K562 (cell line): ENCODE data around the gene AMMECR1L. TPM values are rescaled to one million over a fixed set of nuclear protein-coding genes. Genes with fewer than 3 reads are reported as not detected.

ENCODE experiments used
- ATAC-seq: fragments of 200-7000 bp; cut with Tn5 transposase; 3 replicates; pipeline ENCODE4 v1.9.1; 2020; ENCODE audit warnings: moderate library complexity
- BruUV-seq: library from RNA; stranded (reverse); fragments of 400-500 nt; replicated peaks from 2 replicates; lab custom pipeline; 2021; lab: Mats Ljungman, UMichigan
- CTCF ChIA-PET: fragments of 300-600 bp; formaldehyde crosslinking; extraction: SDS; loops from one replicate; lab custom pipeline; 2021; ENCODE audit warnings: low intra/inter-chr PET ratio; lab: Yijun Ruan, JAX
- POLR2A ChIA-PET: fragments of 300-600, 350-650 bp; sonication (Branson Sonifier 250); formaldehyde crosslinking; extraction: SDS; loops from one replicate; lab custom pipeline; 2021; ENCODE audit warnings: antibody characterized with exemption, inconsistent platforms; lab: Yijun Ruan, JAX
- DNase-seq, 4 experiments: peaks; one replicate each; pipeline versions ENCODE4 v3.0.0 to v3.0.0-alpha.2; 2011 to 2018; ENCODE audit warnings: low spot score in 3 of 4, mixed read lengths in 3 of 4; ENCODE audit errors: extremely low read depth in 1 of 4
- FAIRE-seq: peaks from 2 replicates; lab custom pipeline; 2011; peaks lifted over from hg19 to GRCh38; lab: Jason Lieb, UNC
- H2AFZ ChIP-seq: 2 replicates; pipeline ENCODE4 v1.6.0; 2011; ENCODE audit warnings: low read depth, low read length, control low read depth, inconsistent platforms
- H3K27ac ChIP-seq: fragments of 200-600 bp; 3 replicates; pipeline ENCODE4 v1.8.0; 2011; ENCODE audit warnings: low read depth, mild to moderate bottlenecking, control low read depth, inconsistent platforms, low read length, moderate library complexity, mixed read lengths; ENCODE audit errors: extremely low read depth
- H3K27me3 ChIP-seq, 2 experiments: fragments of 300-600 bp in 1 of 2; 2 replicates in 1 of 2; 3 replicates in 1 of 2; pipeline versions ENCODE4 v1.6.0 to v1.8.0; 2011; ENCODE audit warnings: inconsistent platforms in 2 of 2, low read length in 2 of 2, mild to moderate bottlenecking in 1 of 2, mixed read lengths in 1 of 2, moderate library complexity in 1 of 2; ENCODE audit not compliant: control insufficient read depth in 2 of 2, insufficient read depth in 2 of 2
- H3K36me3 ChIP-seq: fragments of 300-600 bp; 3 replicates; pipeline ENCODE4 v1.8.0; 2011; ENCODE audit warnings: mild to moderate bottlenecking, low read length, inconsistent platforms; ENCODE audit not compliant: control insufficient read depth, insufficient read depth
- H3K4me1 ChIP-seq, 2 experiments: fragments of 200-600 bp in 1 of 2; replicated peaks in 1 of 2; 2 replicates in 1 of 2; 3 replicates in 1 of 2; pipeline versions ENCODE4 v1.5.1 to v1.8.0; 2011; ENCODE audit warnings: inconsistent platforms in 2 of 2, low read length in 2 of 2, mild to moderate bottlenecking in 1 of 2, mixed read lengths in 1 of 2, moderate library complexity in 1 of 2; ENCODE audit not compliant: control insufficient read depth in 2 of 2, insufficient read depth in 2 of 2
- H3K4me2 ChIP-seq: 2 replicates; pipeline ENCODE4 v1.6.1; 2011; ENCODE audit warnings: low read length, control low read depth, inconsistent platforms, mixed read lengths; ENCODE audit not compliant: insufficient read depth
- H3K4me3 ChIP-seq: fragments of 200-600 bp; sonication (generic), shearing (Covaris generic); 2 replicates; pipeline ENCODE4 v1.5.1; 2016; ENCODE audit warnings: control low read depth, inconsistent platforms
- H3K79me2 ChIP-seq: fragments of 200-600 bp; 3 replicates; pipeline ENCODE4 v1.8.0; 2011; ENCODE audit warnings: low read length, inconsistent platforms; ENCODE audit not compliant: control insufficient read depth, insufficient read depth
- H3K9ac ChIP-seq, 2 experiments: 2 replicates each; pipeline versions ENCODE4 v1.6.0 to v1.6.1; 2011; ENCODE audit warnings: low read depth in 2 of 2, low read length in 2 of 2, control low read depth in 1 of 2, inconsistent platforms in 1 of 2, mild to moderate bottlenecking in 1 of 2, mixed read lengths in 1 of 2; ENCODE audit not compliant: insufficient read depth in 1 of 2
- H3K9me1 ChIP-seq: one replicate; pipeline ENCODE4 v1.6.0; 2011; ENCODE audit warnings: inconsistent platforms, mild to moderate bottlenecking, low read length, moderate library complexity; ENCODE audit not compliant: control insufficient read depth, insufficient read depth
- H3K9me3 ChIP-seq: replicated peaks from 2 replicates; pipeline ENCODE4 v1.5.1; 2011; ENCODE audit warnings: low read depth, low read length, inconsistent platforms; ENCODE audit not compliant: control insufficient read depth, insufficient read depth
- H4K20me1 ChIP-seq: replicated peaks from 2 replicates; pipeline ENCODE4 v1.6.1; 2011; ENCODE audit warnings: low read length, inconsistent platforms, mixed read lengths; ENCODE audit not compliant: control insufficient read depth, insufficient read depth
- HMGXB4 ChIP-seq: sonication (generic); formaldehyde crosslinking; IDR thresholded peaks from 2 replicates; pipeline ENCODE4 v1.8.1; 2023; ENCODE audit warnings: mild to moderate bottlenecking, missing genetic modification reagents
- MEIS2 ChIP-seq: fragments of 450-650 bp; IDR thresholded peaks from 2 replicates; pipeline ENCODE4 v1.6.1; 2014; ENCODE audit warnings: mild to moderate bottlenecking; ENCODE audit not compliant: partially characterized antibody
- NFYB ChIP-seq: IDR thresholded peaks from 2 replicates; pipeline ENCODE4 v1.6.1; 2011; ENCODE audit warnings: mild to moderate bottlenecking, moderate library complexity; ENCODE audit not compliant: insufficient read length; ENCODE audit errors: extremely low read depth
- PHF21A ChIP-seq: fragments of 450-650 bp; IDR thresholded peaks from 2 replicates; pipeline ENCODE4 v1.6.1; 2017; ENCODE audit warnings: low read depth, borderline replicate concordance
- SP1 ChIP-seq: sonication (generic); formaldehyde crosslinking; IDR thresholded peaks from 2 replicates; pipeline ENCODE4 v1.8.1; 2022; ENCODE audit warnings: mild to moderate bottlenecking, missing genetic modification reagents
- SREBF2 ChIP-seq: sonication (generic); formaldehyde crosslinking; IDR thresholded peaks from 2 replicates; pipeline ENCODE4 v1.4.0; 2020; ENCODE audit warnings: mild to moderate bottlenecking, missing genetic modification reagents
- STAT5A ChIP-seq: IDR thresholded peaks from 2 replicates; pipeline ENCODE4 v1.6.1; 2012; ENCODE audit warnings: low read length, inconsistent platforms, borderline replicate concordance
- TCFL5 ChIP-seq: fragments of 250-450 bp; sonication (Bioruptor Pico); conservative IDR thresholded peaks from 2 replicates; pipeline ENCODE4 v1.6.1; 2021; ENCODE audit warnings: mild to moderate bottlenecking, moderate library complexity, matching md5 sums
- ZBTB8A ChIP-seq: fragments of 450-650 bp; IDR thresholded peaks from 2 replicates; pipeline ENCODE4 v1.6.1; 2018; ENCODE audit warnings: mild to moderate bottlenecking, moderate library complexity; ENCODE audit not compliant: partially characterized antibody
- ZNF444 ChIP-seq: fragments of 250-450 bp; sonication (Bioruptor Pico); IDR thresholded peaks from 2 replicates; pipeline ENCODE4 v1.4.0; 2020; ENCODE audit warnings: mild to moderate bottlenecking, moderate library complexity
- WGBS: fragments of 100-300 bp; shearing (Covaris generic); methylation state at CpG from one replicate; pipeline ENCODE4 v1.1.6; 2016; ENCODE audit warnings: low coverage, mixed read lengths; ENCODE audit not compliant: insufficient coverage; ENCODE audit errors: missing lambda C conversion rate; 5-methylcytosine and 5-hydroxymethylcytosine counted together
- in situ Hi-C: fragments of 300-500 bp; cut with MboI; formaldehyde crosslinking; loops from 4 replicates; pipeline ENCODE4 v1.15.0; 2018; ENCODE audit warnings: inconsistent platforms, mixed read lengths
- intact Hi-C: fragments of 100-400 bp; cut with micrococcal nuclease; formaldehyde crosslinking; loops from 2 replicates; pipeline ENCODE4 v1.14.2; 2022
- polyA plus RNA-seq, 8 experiments: library from polyadenylated mRNA; depleted of rRNA in 4 of 8; stranded (reverse) in 5 of 8; unstranded in 3 of 8; fragments of >200 nt; fragmentation: Nextera tagmentation in 2 of 8; fragmentation: Illumina TruSeq in 1 of 8; extraction: Ambion mirVana in 2 of 8; extraction: Trizol in 1 of 8; gene quantifications; 2 replicates each; pipeline versions ENCODE4 v1.2.1 to v1.2.3, GENCODE V29; 2011 to 2014; ENCODE audit warnings: inconsistent platforms in 1 of 8, missing spikeins in 1 of 8
- total RNA-seq, 7 experiments: library from RNA; depleted of rRNA in 6 of 7; stranded (reverse); fragments of >200 nt in 6 of 7; fragmentation: Illumina TruSeq in 2 of 7; extraction: Trizol in 2 of 7; gene quantifications; 2 replicates each; pipeline versions ENCODE4 v1.2.1 to v1.2.3, GENCODE V29; 2011 to 2021; ENCODE audit warnings: low replicate concordance in 1 of 7

The AMMECR1L gene
- total and polyA plus RNA-seq, 9 of the 15 experiments (the other 6 are each of a cell fraction or from before 2014, with no cell fraction given): 3.7 to 15.3 (median 9.1) TPM

- Histone ChIP-seq H3K9ac (no peak overlapping the region), H3K4me3 (no peak overlapping the region; the same call in 1 of the 2 replicates), H3K4me2 (peak overlapping the region; percentile 71), H2AFZ (no peak overlapping the region), H3K36me3 (peaks cover 16% of the 10 kb centered on the region; the same call in 2 of the 3 replicates), H3K79me2 (peaks cover 31% of the 10 kb centered on the region), H3K9me1 (no peaks in the 10 kb centered on the region), H3K4me1 (peaks cover 6 to 13% of the 10 kb centered on the region in 2 experiments; a peak in 3 of 5 replicates), H3K27me3 (no peaks in the 10 kb centered on the region), H3K27ac (no peak overlapping the region), H3K9me3 (no peaks in the 10 kb centered on the region), H4K20me1 (no peaks in the 10 kb centered on the region; the same call in 1 of the 2 replicates)
- ChIA-PET CTCF (no interaction called here), POLR2A (interaction anchor here (1.0 to 1.4 kb wide), 2 partner anchors 11 to 14 kb away, joined by 4 read pairs; no protein-coding TSS in a partner anchor)
- intact Hi-C loops: no loop called here
- DNase-seq: no peak
- TF ChIP-seq SREBF2 (CRISPR knock-in tag) (no peak), SP1 (CRISPR knock-in tag) (no peak), STAT5A (no peak), MEIS2 (no peak), ZBTB8A (no peak), PHF21A (no peak), TCFL5 (CRISPR knock-in tag) (no peak), NFYB (no peak), ZNF444 (no peak), HMGXB4 (no peak)
- in situ Hi-C loops: no loop called here
- WGBS: 19% methylated on average over 1 of the region's 1 CpG
- FAIRE-seq: no peak
- ATAC-seq: no peak
- no TSS peak for BruUV-seq
These were observed 2.0 kb upstream of the AMMECR1L start for GRCh38 chr2:127887776-127888130.
